ENCODE measurements around the gene FPGS.
"Not testable (repeated sequence)": the region's sequence is repeated elsewhere in the genome, so short reads cannot be mapped to it uniquely, and the experiment has no call there.

The FPGS gene

GRCh38 chr9:127802576-127803443, at the start of gene FPGS:
FPGS (plus strand) TSS chr9:127802882; CDS start chr9:127802925, 43 bp downstream.
- in situ Hi-C loops (cut with HindIII; ENCODE audit: low sequenced_read_pairs) = no loop called here

GRCh38 chr9:127753148-127753547, 49.5 kb upstream of the FPGS start:
- in situ Hi-C loops (cut with HindIII; ENCODE audit: low sequenced_read_pairs) = no loop called here

GRCh38 chr9:127753622-127754021, 49.1 kb upstream of the FPGS start:
- in situ Hi-C loops (cut with HindIII; ENCODE audit: low sequenced_read_pairs) = no loop called here

GRCh38 chr9:127754099-127755060, 48.3 kb upstream of the FPGS start:
- in situ Hi-C loops (cut with HindIII; ENCODE audit: low sequenced_read_pairs) = no loop called here

GRCh38 chr9:127755061-127756060, 47.3 kb upstream of the FPGS start:
- in situ Hi-C loops (cut with HindIII; ENCODE audit: low sequenced_read_pairs) = no loop called here

- in situ Hi-C loops (cut with HindIII; ENCODE audit: low sequenced_read_pairs) = no loop called here
Observed at GRCh38 chr9:127756233-127756632, 46.4 kb upstream of the FPGS start.

- in situ Hi-C loops (cut with HindIII; ENCODE audit: low sequenced_read_pairs) = not testable (repeated sequence)
Observed at GRCh38 chr9:127756776-127757175, 45.9 kb upstream of the FPGS start.

GRCh38 chr9:127758843-127759242, 43.8 kb upstream of the FPGS start:
- in situ Hi-C loops (cut with HindIII; ENCODE audit: low sequenced_read_pairs) = no loop called here

- in situ Hi-C loops (cut with HindIII; ENCODE audit: low sequenced_read_pairs) = loop anchor here (10.0 kb wide), 1 partner anchor 104 kb away; no protein-coding TSS in a partner anchor
Observed at GRCh38 chr9:127761061-127761460, 41.6 kb upstream of the FPGS start.

- in situ Hi-C loops (cut with HindIII; ENCODE audit: low sequenced_read_pairs) = loop anchor here (10.0 kb wide), 1 partner anchor 103 kb away; no protein-coding TSS in a partner anchor
Observed at GRCh38 chr9:127761491-127761956, 41.2 kb upstream of the FPGS start.

- in situ Hi-C loops (cut with HindIII; ENCODE audit: low sequenced_read_pairs) = loop anchor here (10.0 kb wide), 1 partner anchor 103 kb away; no protein-coding TSS in a partner anchor
Observed at GRCh38 chr9:127762111-127762676, 40.5 kb upstream of the FPGS start.

GRCh38 chr9:127763918-127764384, 38.7 kb upstream of the FPGS start:
- in situ Hi-C loops (cut with HindIII; ENCODE audit: low sequenced_read_pairs) = loop anchor here (10.0 kb wide), 1 partner anchor 101 kb away; no protein-coding TSS in a partner anchor

GRCh38 chr9:127765418-127765817, 37.3 kb upstream of the FPGS start:
- in situ Hi-C loops (cut with HindIII; ENCODE audit: low sequenced_read_pairs) = loop anchor here (10.0 kb wide), 1 partner anchor 99 kb away; no protein-coding TSS in a partner anchor

GRCh38 chr9:127767410-127767809, 35.3 kb upstream of the FPGS start:
- in situ Hi-C loops (cut with HindIII; ENCODE audit: low sequenced_read_pairs) = loop anchor here (10.0 kb wide), 1 partner anchor 97 kb away; no protein-coding TSS in a partner anchor

- in situ Hi-C loops (cut with HindIII; ENCODE audit: low sequenced_read_pairs) = loop anchor here (10.0 kb wide), 1 partner anchor 97 kb away; no protein-coding TSS in a partner anchor
Observed at GRCh38 chr9:127767909-127768331, 34.8 kb upstream of the FPGS start.

- in situ Hi-C loops (cut with HindIII; ENCODE audit: low sequenced_read_pairs) = loop anchor here (10.0 kb wide), 1 partner anchor 96 kb away; no protein-coding TSS in a partner anchor
Observed at GRCh38 chr9:127768698-127769097, 34.0 kb upstream of the FPGS start.

GRCh38 chr9:127769101-127769500, 33.6 kb upstream of the FPGS start:
- in situ Hi-C loops (cut with HindIII; ENCODE audit: low sequenced_read_pairs) = loop anchor here (10.0 kb wide), 1 partner anchor 96 kb away; no protein-coding TSS in a partner anchor

- in situ Hi-C loops (cut with HindIII; ENCODE audit: low sequenced_read_pairs) = loop anchor here (10.0 kb wide), 1 partner anchor 95 kb away; no protein-coding TSS in a partner anchor
Observed at GRCh38 chr9:127769929-127770582, 32.6 kb upstream of the FPGS start.
